ENCODE results near the gene MRPS16. TPM values are rescaled to one million over a fixed set of nuclear protein-coding genes. Genes with fewer than 3 reads are reported as not detected.

MRPS16 gene
- total RNA-seq, 1 donor from 2014 or later, result 94.6 TPM

DNA sequence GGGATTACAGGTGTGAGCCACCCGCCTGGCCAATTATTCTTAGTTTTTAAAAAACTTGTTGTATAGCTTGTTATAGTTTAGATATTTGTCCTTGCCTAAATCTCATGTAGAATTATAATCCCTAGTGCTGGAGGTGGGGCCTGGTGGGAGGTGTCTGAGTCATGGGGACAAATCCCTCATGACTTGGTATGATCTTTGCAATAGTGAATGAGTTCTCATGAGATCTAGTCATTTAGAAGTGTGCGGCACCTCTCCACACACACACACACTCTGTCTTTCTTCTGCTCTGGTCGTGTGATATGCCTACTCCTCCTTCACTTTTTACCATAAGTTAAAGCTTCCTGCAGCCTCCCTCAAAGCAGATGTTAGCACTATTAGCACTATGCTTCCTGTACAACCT lies 47.4 kb downstream of the MRPS16 start:
- intact Hi-C loops (cut with micrococcal nuclease), result no loop called here

Other genes with a start within 250 kb of the MRPS16 start
- gene P4HA1, start 155.8 kb downstream of the MRPS16 start, total RNA-seq, result 26.6 and 28.9 TPM in 2 replicates
- 0.42 and 0.68 TPM in 2 replicates for gene NUDT13, start 142.2 kb downstream of the MRPS16 start, total RNA-seq
- gene ECD, start 84.6 kb downstream of the MRPS16 start, total RNA-seq, result 34.5 and 35.0 TPM in 2 replicates
- gene FAM149B1, start 84.5 kb downstream of the MRPS16 start, total RNA-seq, result 12.4 and 14.7 TPM in 2 replicates
- gene DNAJC9, start 5.4 kb downstream of the MRPS16 start, total RNA-seq, result 47.2 and 47.6 TPM in 2 replicates
- gene CFAP70, start 106.2 kb upstream of the MRPS16 start, total RNA-seq, result 0.44 and 0.49 TPM in 2 replicates
- 132 and 143 TPM in 2 replicates for gene ANXA7, start 161.4 kb upstream of the MRPS16 start, total RNA-seq
- 3.8 and 4.2 TPM in 2 replicates for gene MSS51, start 180.9 kb upstream of the MRPS16 start, total RNA-seq
- 47.3 and 48.9 TPM in 2 replicates for gene PPP3CB, start 243.4 kb upstream of the MRPS16 start, total RNA-seq

All from T-helper 1 cell treated with Interleukin-12 subunit alpha and Interleukin-12 subunit beta and Interleukin-4 antibody, amounts not matched to agents 30 ng/mL and 1 ng/mL, for 36 hours (primary cell).